A673 (cell line): ENCODE results near the gene CD6.

ENCODE experiments used
- EZH2 ChIP-seq: fragments of 200-600 bp; sonication (generic); IDR thresholded peaks from 2 replicates; pipeline ENCODE4 v1.6.1; 2017; ENCODE audit warnings: borderline replicate concordance, low read depth, mild to moderate bottlenecking, mixed read lengths, antibody characterized with exemption, low read length; ENCODE audit not compliant: poor library complexity, severe bottlenecking
- TF ChIP-seq, protein P1 (sequence below): fragments of 300-800, 200-600 bp; sonication (generic); conservative IDR thresholded peaks from 2 replicates; pipeline ENCODE4 v1.5.1; 2017; ENCODE audit warnings: low read depth, mild to moderate bottlenecking, antibody characterized with exemption, low read length, moderate library complexity, mixed read lengths

DNA sequence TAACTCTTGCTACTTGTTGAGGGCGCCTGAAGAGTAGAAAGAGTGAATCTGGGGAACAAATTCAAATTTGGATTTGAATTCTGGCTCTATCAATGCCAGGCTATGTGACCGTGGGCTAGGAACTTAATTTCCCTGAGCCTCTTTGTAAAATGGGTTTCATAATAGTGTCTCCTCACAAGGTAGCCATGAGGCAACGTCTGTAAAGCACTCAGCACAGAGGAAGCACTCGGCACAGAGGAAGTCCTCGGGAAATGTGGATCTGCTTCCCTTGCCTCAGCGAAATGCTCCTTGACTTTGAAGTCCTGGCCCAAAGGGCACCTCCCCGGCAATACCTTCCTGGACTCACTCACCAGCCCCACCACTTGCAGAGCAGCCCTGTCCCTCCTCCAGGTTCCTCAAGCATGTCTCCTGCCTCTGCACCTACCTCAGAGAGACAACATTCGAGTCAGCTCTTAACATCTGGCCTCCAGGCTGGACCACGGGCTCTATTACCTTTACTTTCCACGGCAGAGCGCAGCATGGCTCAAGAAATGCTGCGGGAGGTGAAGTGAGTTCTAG lies 17.7 kb downstream of the CD6 start:
- TF ChIP-seq, protein P1, sequence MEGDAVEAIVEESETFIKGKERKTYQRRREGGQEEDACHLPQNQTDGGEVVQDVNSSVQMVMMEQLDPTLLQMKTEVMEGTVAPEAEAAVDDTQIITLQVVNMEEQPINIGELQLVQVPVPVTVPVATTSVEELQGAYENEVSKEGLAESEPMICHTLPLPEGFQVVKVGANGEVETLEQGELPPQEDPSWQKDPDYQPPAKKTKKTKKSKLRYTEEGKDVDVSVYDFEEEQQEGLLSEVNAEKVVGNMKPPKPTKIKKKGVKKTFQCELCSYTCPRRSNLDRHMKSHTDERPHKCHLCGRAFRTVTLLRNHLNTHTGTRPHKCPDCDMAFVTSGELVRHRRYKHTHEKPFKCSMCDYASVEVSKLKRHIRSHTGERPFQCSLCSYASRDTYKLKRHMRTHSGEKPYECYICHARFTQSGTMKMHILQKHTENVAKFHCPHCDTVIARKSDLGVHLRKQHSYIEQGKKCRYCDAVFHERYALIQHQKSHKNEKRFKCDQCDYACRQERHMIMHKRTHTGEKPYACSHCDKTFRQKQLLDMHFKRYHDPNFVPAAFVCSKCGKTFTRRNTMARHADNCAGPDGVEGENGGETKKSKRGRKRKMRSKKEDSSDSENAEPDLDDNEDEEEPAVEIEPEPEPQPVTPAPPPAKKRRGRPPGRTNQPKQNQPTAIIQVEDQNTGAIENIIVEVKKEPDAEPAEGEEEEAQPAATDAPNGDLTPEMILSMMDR: no peak
- no peak for TF ChIP-seq EZH2
